Tibial nerve (tissue), 4 donors: Measurements from ENCODE around the gene STYX.

Source experiments
- EP300 ChIP-seq, 2 donors: sonication (generic); formaldehyde crosslinking; IDR thresholded peaks; one replicate each; pipeline ENCODE4 v1.6.1; 2017; ENCODE audit warnings: antibody characterized with exemption in 2 of 2, mild to moderate bottlenecking in 1 of 2
- POLR2A ChIP-seq, 2 donors: fragments of 450-650 bp; IDR thresholded peaks; one replicate each; pipeline ENCODE4 v1.6.1; 2017; ENCODE audit warnings: antibody characterized with exemption in 2 of 2, mild to moderate bottlenecking in 2 of 2, moderate library complexity in 2 of 2
- TF ChIP-seq, protein P1 (sequence below), 5 experiments: fragments of 200-600 bp in 3 of 5; fragments of 450-650 bp in 2 of 5; sonication (generic) in 3 of 5; IDR thresholded peaks; one replicate each; pipeline ENCODE4 v1.5.1; 2016 to 2019; ENCODE audit warnings: antibody characterized with exemption in 5 of 5, mild to moderate bottlenecking in 3 of 5, moderate library complexity in 2 of 5

DNA sequence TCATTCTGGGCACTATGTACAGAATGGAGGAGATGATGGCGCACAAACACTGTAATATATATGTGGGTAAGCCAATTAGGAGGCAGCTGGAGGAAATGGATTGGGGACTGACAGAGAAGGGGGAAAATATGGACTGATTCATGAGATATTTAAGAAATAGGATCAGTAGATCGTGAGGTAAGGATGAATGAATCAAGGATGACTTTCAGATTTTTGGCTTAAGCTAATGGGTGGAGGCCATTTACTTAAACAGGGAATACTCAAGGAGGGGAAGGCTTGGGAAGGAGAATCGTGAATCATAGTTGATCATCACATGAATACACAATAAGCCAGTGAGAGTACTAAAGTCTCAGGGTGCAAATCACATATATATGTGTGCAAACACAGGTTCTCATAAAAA, 72.6 kb downstream of the STYX start:
- TF ChIP-seq, protein P1, sequence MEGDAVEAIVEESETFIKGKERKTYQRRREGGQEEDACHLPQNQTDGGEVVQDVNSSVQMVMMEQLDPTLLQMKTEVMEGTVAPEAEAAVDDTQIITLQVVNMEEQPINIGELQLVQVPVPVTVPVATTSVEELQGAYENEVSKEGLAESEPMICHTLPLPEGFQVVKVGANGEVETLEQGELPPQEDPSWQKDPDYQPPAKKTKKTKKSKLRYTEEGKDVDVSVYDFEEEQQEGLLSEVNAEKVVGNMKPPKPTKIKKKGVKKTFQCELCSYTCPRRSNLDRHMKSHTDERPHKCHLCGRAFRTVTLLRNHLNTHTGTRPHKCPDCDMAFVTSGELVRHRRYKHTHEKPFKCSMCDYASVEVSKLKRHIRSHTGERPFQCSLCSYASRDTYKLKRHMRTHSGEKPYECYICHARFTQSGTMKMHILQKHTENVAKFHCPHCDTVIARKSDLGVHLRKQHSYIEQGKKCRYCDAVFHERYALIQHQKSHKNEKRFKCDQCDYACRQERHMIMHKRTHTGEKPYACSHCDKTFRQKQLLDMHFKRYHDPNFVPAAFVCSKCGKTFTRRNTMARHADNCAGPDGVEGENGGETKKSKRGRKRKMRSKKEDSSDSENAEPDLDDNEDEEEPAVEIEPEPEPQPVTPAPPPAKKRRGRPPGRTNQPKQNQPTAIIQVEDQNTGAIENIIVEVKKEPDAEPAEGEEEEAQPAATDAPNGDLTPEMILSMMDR (IDR thresholded peaks at IDR 0.05) = no peak
- TF ChIP-seq EP300 (IDR thresholded peaks at IDR 0.05) = no peak
- no peak for TF ChIP-seq POLR2A (IDR thresholded peaks at IDR 0.05)
